GM10266 (cell line): ENCODE data around the gene NOXA1.
"Not testable (repeated sequence)": the region's sequence is repeated elsewhere in the genome, so short reads cannot be mapped to it uniquely, and the experiment has no call there.

ENCODE experiments used
- DNase-seq: peaks from one replicate; pipeline ENCODE4 v3.0.0; 2012; ENCODE audit errors: extremely low spot score
- CTCF ChIP-seq: IDR thresholded peaks from 2 replicates; pipeline ENCODE4 v1.5.1; 2012; ENCODE audit warnings: mild to moderate bottlenecking, low read depth; ENCODE audit not compliant: control insufficient read depth, insufficient read depth; ENCODE audit errors: missing control alignments

Gene NOXA1

GRCh38 chr9:137409515-137409914, 13.7 kb upstream of the NOXA1 start:
- no peak for TF ChIP-seq CTCF
- no peak for DNase-seq

GRCh38 chr9:137410236-137410890, 12.8 kb upstream of the NOXA1 start:
- DNase-seq = not testable (repeated sequence)

GRCh38 chr9:137410891-137411249, 12.3 kb upstream of the NOXA1 start:
- DNase-seq = no peak
- no peak for TF ChIP-seq CTCF

GRCh38 chr9:137411260-137411644, 11.9 kb upstream of the NOXA1 start:
- no peak for DNase-seq
- no peak for TF ChIP-seq CTCF

- TF ChIP-seq CTCF = no peak
- DNase-seq = peak; percentile 85
These were observed 11.4 kb upstream of the NOXA1 start for GRCh38 chr9:137411645-137412380.

GRCh38 chr9:137412431-137412830, 10.8 kb upstream of the NOXA1 start:
- TF ChIP-seq CTCF = no peak
- DNase-seq = no peak

- no peak for TF ChIP-seq CTCF
- no peak for DNase-seq
These were observed 7.7 kb upstream of the NOXA1 start for GRCh38 chr9:137415451-137415850.
